Measurements from ENCODE around the gene CLCA4. TPM values are rescaled to one million over a fixed set of nuclear protein-coding genes. Genes with fewer than 3 reads are reported as not detected.
"Not testable (repeated sequence)": the region's sequence is repeated elsewhere in the genome, so short reads cannot be mapped to it uniquely, and the experiment has no call there.

The CLCA4 gene
- total RNA-seq, 4 donors from 2014 or later: not detected

DNA sequence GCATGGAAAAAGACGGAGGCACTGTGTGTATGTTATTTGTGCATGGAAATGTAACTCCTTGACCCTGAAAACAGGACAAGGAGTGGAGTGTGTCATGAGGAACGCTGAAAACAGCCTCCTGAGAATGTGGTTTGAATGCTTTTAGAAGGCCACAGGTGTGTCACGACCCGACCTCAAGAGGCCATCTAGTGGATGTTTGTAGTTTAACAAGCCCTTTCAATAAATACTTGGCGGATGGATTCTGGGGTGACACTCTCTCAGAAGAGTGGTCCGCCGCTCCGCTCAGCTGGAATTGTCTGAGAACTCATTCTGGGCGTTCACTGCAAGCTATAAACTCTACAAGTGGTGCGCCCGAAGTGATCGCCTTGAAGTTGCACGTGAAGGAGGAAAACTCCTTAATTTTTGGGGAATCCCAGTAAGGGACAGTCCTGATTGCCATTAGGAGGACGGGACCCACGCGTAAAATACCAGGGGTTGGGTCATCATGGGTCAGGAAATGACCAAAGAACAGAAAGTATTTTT, 44.7 kb upstream of the CLCA4 start:
- whole genome bisulfite sequencing, 2 donors: 19 to 30% methylated on average over 16 of the region's 16 CpGs
- TF ChIP-seq, protein P1, sequence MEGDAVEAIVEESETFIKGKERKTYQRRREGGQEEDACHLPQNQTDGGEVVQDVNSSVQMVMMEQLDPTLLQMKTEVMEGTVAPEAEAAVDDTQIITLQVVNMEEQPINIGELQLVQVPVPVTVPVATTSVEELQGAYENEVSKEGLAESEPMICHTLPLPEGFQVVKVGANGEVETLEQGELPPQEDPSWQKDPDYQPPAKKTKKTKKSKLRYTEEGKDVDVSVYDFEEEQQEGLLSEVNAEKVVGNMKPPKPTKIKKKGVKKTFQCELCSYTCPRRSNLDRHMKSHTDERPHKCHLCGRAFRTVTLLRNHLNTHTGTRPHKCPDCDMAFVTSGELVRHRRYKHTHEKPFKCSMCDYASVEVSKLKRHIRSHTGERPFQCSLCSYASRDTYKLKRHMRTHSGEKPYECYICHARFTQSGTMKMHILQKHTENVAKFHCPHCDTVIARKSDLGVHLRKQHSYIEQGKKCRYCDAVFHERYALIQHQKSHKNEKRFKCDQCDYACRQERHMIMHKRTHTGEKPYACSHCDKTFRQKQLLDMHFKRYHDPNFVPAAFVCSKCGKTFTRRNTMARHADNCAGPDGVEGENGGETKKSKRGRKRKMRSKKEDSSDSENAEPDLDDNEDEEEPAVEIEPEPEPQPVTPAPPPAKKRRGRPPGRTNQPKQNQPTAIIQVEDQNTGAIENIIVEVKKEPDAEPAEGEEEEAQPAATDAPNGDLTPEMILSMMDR (IDR thresholded peaks at IDR 0.05): peak; percentile 26 to 66 (median 56)
- peak; percentile 52 to 68 for DNase-seq
- H3K27me3 ChIP-seq; H3K9me3 ChIP-seq; intact Hi-C loops (cut with DNase I); H3K36me3 ChIP-seq: not testable (repeated sequence)
- Histone ChIP-seq H3K4me1 (peaks cover 0 to 14% of the 10 kb centered on the region in 2 donors), H3K4me3 (replicated peaks in 1 of 3) (peak overlapping the region in 2 of 3 donors; percentile 16 to 28), H3K27ac (peak overlapping the region in 2 of 3 donors; percentile 78 to 91)

DNA sequence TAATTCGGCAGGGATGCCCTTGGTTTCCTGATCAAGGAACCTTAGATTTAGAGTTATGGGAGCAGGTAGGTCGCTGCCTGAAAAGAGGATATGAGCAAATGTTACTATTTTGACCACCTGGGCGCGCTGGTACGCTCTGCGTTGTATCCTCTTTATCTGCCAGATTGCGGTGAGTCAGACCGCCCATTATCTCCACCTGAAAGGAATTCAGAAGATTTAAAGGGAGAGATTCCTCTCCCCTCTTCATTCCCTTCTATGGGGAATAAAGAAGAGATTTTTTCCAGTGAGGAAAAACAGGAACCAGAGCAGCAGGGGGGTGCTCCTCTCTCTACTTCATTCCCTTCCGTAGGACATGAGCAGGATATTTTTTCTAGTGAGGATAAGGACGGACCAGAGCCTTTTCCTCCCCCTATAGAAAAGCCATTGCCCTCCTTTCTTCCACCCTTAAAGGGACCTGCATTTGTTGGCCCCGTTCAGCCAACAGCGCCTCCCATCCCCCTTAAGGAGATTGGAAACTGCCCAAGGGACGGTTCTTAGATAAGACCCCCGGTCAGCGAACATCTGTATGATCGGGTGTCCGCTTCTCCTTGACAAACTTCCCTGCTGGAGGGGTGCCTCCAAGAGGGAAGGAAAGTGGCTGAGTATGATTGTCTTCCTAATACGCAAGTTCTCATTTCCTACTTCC, 44.0 kb upstream of the CLCA4 start:
- Histone ChIP-seq H3K4me3 (replicated peaks in 1 of 3) (peak overlapping the region in 2 of 3 donors; percentile 16 to 28), H3K9me3 (no peaks in the 10 kb centered on the region), H3K36me3 (no peaks in the 10 kb centered on the region), H3K27me3 (no peaks in the 10 kb centered on the region), H3K4me1 (peaks cover 0 to 14% of the 10 kb centered on the region in 2 donors), H3K27ac (peak overlapping the region in 2 of 3 donors; percentile 78 to 91)
- intact Hi-C loops (cut with DNase I): no loop called here
- DNase-seq: peak; percentile 20 to 41
- TF ChIP-seq, protein P1 (IDR thresholded peaks at IDR 0.05): no peak
- no peak for TF ChIP-seq POLR2A (IDR thresholded peaks at IDR 0.05)
- WGBS, 2 donors: 44 to 75% methylated on average over 18 of the region's 18 CpGs

DNA sequence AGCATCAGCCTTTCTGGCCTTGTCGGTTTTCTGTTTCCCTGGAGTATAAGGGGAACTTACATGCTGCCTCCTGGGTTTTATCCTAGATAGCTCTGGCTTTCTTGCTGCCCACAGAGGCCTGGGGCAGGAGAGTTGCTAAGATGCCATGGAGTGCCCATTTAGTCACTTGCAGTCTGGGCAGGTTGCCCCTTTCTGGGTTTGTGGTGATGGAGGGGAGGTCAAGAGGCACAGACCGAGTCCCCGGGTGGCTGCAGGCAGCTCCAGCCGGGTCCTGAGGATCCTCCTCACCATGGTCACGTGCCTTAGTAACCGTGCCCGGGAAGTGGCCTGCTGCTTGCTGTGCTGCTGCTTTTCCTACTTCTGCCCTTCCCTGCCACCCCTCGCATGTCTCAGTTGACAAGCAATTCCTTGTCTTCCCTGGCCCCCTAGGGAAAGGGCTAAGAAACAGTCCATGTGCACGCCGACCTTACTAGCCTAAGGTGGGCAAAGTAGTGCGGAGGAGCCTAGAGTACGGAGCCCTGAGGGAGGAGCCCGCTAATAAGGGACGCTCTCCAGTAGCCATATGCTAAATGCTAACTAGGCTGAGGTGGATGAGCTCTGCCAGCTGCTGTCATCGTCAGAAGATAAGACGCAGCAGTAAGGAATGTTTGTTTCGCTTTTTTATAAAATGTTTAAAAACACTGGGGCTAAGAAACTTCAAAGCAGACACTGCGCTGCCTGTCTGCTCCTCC, 43.3 kb upstream of the CLCA4 start:
- TF ChIP-seq POLR2A (IDR thresholded peaks at IDR 0.05): peak in 1 of 2 donors; percentile 12
- TF ChIP-seq, protein P1 (IDR thresholded peaks at IDR 0.05): no peak
- Histone ChIP-seq H3K27ac (peak overlapping the region; percentile 69 to 91 (median 78)), H3K4me3 (replicated peaks in 1 of 3) (no peak overlapping the region), H3K4me1 (peaks cover 0 to 14% of the 10 kb centered on the region in 2 donors), H3K27me3 (no peaks in the 10 kb centered on the region), H3K36me3 (no peaks in the 10 kb centered on the region), H3K9me3 (no peaks in the 10 kb centered on the region)
- 23 to 30% methylated on average over 18 of the region's 18 CpGs for WGBS, 2 donors
- intact Hi-C loops (cut with DNase I): no loop called here
- peak; percentile 80 for DNase-seq

DNA sequence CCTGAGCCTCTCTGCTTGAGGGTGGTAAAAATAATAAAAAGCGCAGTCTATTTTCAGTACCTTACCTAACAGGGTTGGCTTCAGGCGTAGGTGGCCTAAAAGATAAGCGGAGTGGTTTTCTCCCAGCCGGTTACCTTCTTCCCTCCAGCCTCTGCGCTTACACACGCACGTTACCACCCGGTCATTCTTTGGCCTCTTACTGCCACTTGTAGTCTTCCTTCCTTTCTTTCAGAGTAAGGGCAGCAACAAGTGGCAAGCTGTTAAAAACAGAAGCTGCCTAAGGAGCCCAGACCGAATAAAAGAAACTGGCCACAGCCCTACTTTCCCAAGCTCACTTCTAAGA, 42.8 kb upstream of the CLCA4 start:
- Histone ChIP-seq H3K27me3 (no peaks in the 10 kb centered on the region), H3K9me3 (no peaks in the 10 kb centered on the region), H3K27ac (peak overlapping the region; percentile 69 to 91 (median 78)), H3K4me1 (peaks cover 0 to 14% of the 10 kb centered on the region in 2 donors), H3K4me3 (replicated peaks in 1 of 3) (no peak overlapping the region), H3K36me3 (no peaks in the 10 kb centered on the region)
- intact Hi-C loops (cut with DNase I): no loop called here
- DNase-seq: peak; percentile 70 to 73
- TF ChIP-seq, protein P1 (IDR thresholded peaks at IDR 0.05): no peak
- peak in 1 of 2 donors; percentile 19 for TF ChIP-seq POLR2A (IDR thresholded peaks at IDR 0.05)
- 20 to 32% methylated on average over 9 of the region's 9 CpGs for WGBS, 2 donors
